GM12872 (cell line): ENCODE data around the gene WDR91.

Experiments
- TF ChIP-seq, protein P1 (sequence below): IDR thresholded peaks from 3 replicates; pipeline ENCODE4 v1.5.1; 2011; ENCODE audit warnings: low read depth, mild to moderate bottlenecking, low read length, moderate library complexity; ENCODE audit not compliant: insufficient read depth

WDR91 gene

GRCh38 chr7:135179321-135179925, 31.9 kb downstream of the WDR91 start:
- TF ChIP-seq, protein P1, sequence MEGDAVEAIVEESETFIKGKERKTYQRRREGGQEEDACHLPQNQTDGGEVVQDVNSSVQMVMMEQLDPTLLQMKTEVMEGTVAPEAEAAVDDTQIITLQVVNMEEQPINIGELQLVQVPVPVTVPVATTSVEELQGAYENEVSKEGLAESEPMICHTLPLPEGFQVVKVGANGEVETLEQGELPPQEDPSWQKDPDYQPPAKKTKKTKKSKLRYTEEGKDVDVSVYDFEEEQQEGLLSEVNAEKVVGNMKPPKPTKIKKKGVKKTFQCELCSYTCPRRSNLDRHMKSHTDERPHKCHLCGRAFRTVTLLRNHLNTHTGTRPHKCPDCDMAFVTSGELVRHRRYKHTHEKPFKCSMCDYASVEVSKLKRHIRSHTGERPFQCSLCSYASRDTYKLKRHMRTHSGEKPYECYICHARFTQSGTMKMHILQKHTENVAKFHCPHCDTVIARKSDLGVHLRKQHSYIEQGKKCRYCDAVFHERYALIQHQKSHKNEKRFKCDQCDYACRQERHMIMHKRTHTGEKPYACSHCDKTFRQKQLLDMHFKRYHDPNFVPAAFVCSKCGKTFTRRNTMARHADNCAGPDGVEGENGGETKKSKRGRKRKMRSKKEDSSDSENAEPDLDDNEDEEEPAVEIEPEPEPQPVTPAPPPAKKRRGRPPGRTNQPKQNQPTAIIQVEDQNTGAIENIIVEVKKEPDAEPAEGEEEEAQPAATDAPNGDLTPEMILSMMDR: no peak

- TF ChIP-seq, protein P1: no peak
These were observed 33.0 kb downstream of the WDR91 start for GRCh38 chr7:135178364-135178763.

- TF ChIP-seq, protein P1: no peak
These were observed 34.2 kb downstream of the WDR91 start for GRCh38 chr7:135177028-135177696.

- TF ChIP-seq, protein P1: no peak
These were observed 35.4 kb downstream of the WDR91 start for GRCh38 chr7:135175931-135176330.

DNA sequence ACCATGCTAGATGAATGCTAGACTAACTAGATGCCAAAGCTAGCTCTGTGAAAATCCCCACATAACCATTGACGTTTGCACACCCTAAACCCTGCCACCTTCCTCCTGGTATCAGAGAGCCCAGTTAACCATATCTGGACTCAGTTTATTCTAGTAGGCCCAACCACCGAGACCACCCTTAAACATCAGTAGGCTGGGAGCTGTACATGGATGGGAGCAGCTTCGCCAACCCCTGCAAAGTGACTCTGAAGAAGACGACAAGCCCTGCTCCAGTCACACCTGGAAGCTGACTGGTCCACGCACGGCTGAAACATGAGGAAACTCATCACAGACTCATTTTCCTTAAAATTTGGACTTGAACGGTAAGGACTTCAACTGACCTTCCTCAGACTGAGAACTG, 36.4 kb downstream of the WDR91 start:
- TF ChIP-seq, protein P1: no peak

GRCh38 chr7:135170274-135170997, 40.9 kb downstream of the WDR91 start, which contains the start of gene CYREN:
Gene CYREN (minus strand): TSS chr7:135170707. CDS start chr7:135168922, 1,785 bp downstream.
- TF ChIP-seq, protein P1: peak; percentile 63

DNA sequence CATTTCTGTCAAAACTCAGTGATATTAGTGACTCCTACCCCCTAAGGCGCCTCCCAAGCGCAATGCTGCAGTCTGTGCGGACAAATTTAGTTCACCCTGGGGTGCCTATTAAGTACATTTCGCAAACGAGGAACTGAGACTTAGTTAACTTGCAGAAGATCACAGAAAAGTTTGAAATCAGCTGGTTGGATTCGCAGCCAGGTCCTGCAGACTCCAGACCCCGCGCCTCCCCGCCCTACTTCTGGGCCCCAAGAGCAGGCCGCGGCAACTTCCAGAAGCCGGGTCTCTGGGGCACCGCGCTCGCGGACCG, 41.4 kb downstream of the WDR91 start:
- TF ChIP-seq, protein P1: no peak
